ENCODE results near the gene FJX1. TPM values are rescaled to one million over a fixed set of nuclear protein-coding genes. Genes with fewer than 3 reads are reported as not detected.

FJX1 gene
- polyA plus RNA-seq, 3 donors: 0.05 TPM; not detected in 2

DNA sequence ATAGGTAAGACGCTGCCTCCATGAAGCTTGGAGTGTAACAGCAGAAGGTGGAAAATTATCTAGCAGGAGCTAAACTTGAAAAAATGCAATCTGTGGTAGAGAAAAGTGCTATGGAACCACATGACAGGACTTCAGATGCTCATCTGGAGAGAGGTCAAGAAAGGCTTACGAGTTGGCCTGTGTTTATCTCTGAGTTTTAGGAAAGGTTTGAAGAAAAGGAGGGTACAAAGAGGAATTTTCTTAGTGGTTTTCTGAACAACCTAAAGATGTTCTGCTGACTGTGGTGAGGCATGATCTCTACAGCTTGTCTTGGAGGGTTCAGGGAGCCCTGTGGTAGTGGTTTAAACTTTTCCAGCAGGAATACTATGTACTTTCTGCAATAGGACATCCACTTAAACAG is 8.2 kb downstream of the FJX1 start:
- H3K4me3 ChIP-seq (replicated peaks in 1 of 3; ENCODE audit: low read depth in 2 of 3, low read length in 3 of 3): no peak overlapping the region
- Mint-ChIP-seq H3K9me3 (peaks cover 0 to 2% (median 0%) of the 10 kb centered on the region in 7 donors), H3K27ac (no peak overlapping the region), H3K4me1 (no peaks in the 10 kb centered on the region), H3K36me3 (no peaks in the 10 kb centered on the region), H3K4me3 (no peak overlapping the region), H3K27me3 (ENCODE audit: low read depth in 3 of 3) (peaks cover 41 to 58% (median 42%) of the 10 kb centered on the region in 3 donors)
- no peaks in the 10 kb centered on the region for H3K36me3 ChIP-seq (replicated peaks in 1 of 2; ENCODE audit: control insufficient read depth in 1 of 2, insufficient read depth in 2 of 2, low read length in 2 of 2)
- TF ChIP-seq, protein P1, sequence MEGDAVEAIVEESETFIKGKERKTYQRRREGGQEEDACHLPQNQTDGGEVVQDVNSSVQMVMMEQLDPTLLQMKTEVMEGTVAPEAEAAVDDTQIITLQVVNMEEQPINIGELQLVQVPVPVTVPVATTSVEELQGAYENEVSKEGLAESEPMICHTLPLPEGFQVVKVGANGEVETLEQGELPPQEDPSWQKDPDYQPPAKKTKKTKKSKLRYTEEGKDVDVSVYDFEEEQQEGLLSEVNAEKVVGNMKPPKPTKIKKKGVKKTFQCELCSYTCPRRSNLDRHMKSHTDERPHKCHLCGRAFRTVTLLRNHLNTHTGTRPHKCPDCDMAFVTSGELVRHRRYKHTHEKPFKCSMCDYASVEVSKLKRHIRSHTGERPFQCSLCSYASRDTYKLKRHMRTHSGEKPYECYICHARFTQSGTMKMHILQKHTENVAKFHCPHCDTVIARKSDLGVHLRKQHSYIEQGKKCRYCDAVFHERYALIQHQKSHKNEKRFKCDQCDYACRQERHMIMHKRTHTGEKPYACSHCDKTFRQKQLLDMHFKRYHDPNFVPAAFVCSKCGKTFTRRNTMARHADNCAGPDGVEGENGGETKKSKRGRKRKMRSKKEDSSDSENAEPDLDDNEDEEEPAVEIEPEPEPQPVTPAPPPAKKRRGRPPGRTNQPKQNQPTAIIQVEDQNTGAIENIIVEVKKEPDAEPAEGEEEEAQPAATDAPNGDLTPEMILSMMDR (IDR thresholded peaks at IDR 0.05): no peak
- peaks cover 44 to 62% of the 10 kb centered on the region in 2 donors for H3K27me3 ChIP-seq (ENCODE audit: control insufficient read depth in 2 of 2, insufficient read depth in 2 of 2, low read length in 2 of 2)
- H3K9me3 ChIP-seq (replicated peaks in 1 of 2; ENCODE audit: control insufficient read depth in 1 of 2, insufficient read depth in 1 of 2, low read length in 2 of 2): peaks cover 0 to 3% of the 10 kb centered on the region in 2 donors
- DNase-seq: no peak
- H3K79me2 ChIP-seq (ENCODE audit: insufficient read depth, low read length): no peaks in the 10 kb centered on the region
- no peaks in the 10 kb centered on the region for H4K20me1 ChIP-seq (ENCODE audit: insufficient read depth, low read length)
- no peak overlapping the region for H2AFZ ChIP-seq (ENCODE audit: insufficient read depth, low read depth, low read length, poor library complexity, severe bottlenecking)
- no peaks in the 10 kb centered on the region for H3K4me1 ChIP-seq (ENCODE audit: control insufficient read depth in 1 of 2, insufficient read depth in 2 of 2, low read length in 2 of 2)
- 89% methylated on average over 2 of the region's 2 CpGs for WGBS (ENCODE audit: insufficient coverage)
- H3K9ac ChIP-seq (ENCODE audit: insufficient read depth, low read length, poor library complexity, severe bottlenecking): no peak overlapping the region
- intact Hi-C loops (cut with micrococcal nuclease): no loop called here
- H3K4me2 ChIP-seq (replicated peaks; ENCODE audit: extremely low read depth, low read length, poor library complexity, severe bottlenecking): no peak overlapping the region
- H3K27ac ChIP-seq (ENCODE audit: low read depth in 1 of 2, low read length in 2 of 2): no peak overlapping the region

DNA sequence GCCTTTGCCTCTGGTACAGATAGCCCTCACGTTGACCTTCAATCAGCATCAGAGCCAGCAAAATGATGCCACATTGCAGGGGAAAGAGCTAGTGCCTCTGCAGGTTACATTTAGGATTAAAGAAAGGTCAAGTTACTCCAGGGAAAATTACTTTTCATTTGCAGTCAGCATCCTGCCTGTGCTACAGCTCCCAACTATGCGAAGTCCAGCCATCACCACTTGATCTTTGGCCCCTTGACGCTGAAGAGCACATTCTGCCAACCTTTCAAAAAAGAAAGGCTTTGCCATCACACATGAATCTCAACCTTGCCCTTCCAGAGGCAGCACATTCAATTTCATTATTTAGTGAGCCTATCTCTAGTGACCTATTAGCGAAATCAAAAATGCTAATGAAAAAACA is 11.3 kb downstream of the FJX1 start:
- WGBS (ENCODE audit: insufficient coverage): 100% methylated on average over 3 of the region's 4 CpGs
- no peak overlapping the region for H3K4me3 ChIP-seq (replicated peaks in 1 of 3; ENCODE audit: low read depth in 2 of 3, low read length in 3 of 3)
- H4K20me1 ChIP-seq (ENCODE audit: insufficient read depth, low read length): no peaks in the 10 kb centered on the region
- H3K27me3 Mint-ChIP-seq (ENCODE audit: low read depth in 3 of 3): peaks cover 21 to 32% (median 23%) of the 10 kb centered on the region in 3 donors
- H3K9me3 Mint-ChIP-seq: peaks cover 0 to 2% (median 0%) of the 10 kb centered on the region in 7 donors
- H2AFZ ChIP-seq (ENCODE audit: insufficient read depth, low read depth, low read length, poor library complexity, severe bottlenecking): no peak overlapping the region
- TF ChIP-seq, protein P1 (IDR thresholded peaks at IDR 0.05): no peak
- H3K36me3 ChIP-seq (replicated peaks in 1 of 2; ENCODE audit: control insufficient read depth in 1 of 2, insufficient read depth in 2 of 2, low read length in 2 of 2): no peaks in the 10 kb centered on the region
- no peaks in the 10 kb centered on the region for H3K79me2 ChIP-seq (ENCODE audit: insufficient read depth, low read length)
- no peak overlapping the region for H3K4me3 Mint-ChIP-seq
- H3K4me1 Mint-ChIP-seq: no peaks in the 10 kb centered on the region
- no peaks in the 10 kb centered on the region for H3K4me1 ChIP-seq (ENCODE audit: control insufficient read depth in 1 of 2, insufficient read depth in 2 of 2, low read length in 2 of 2)
- DNase-seq: no peak
- intact Hi-C loops (cut with micrococcal nuclease): no loop called here
- no peaks in the 10 kb centered on the region for H3K36me3 Mint-ChIP-seq
- no peak overlapping the region for H3K4me2 ChIP-seq (replicated peaks; ENCODE audit: extremely low read depth, low read length, poor library complexity, severe bottlenecking)
- H3K27ac ChIP-seq (ENCODE audit: low read depth in 1 of 2, low read length in 2 of 2): no peak overlapping the region
- no peaks in the 10 kb centered on the region for H3K9me3 ChIP-seq (replicated peaks in 1 of 2; ENCODE audit: control insufficient read depth in 1 of 2, insufficient read depth in 1 of 2, low read length in 2 of 2)
- no peak overlapping the region for H3K27ac Mint-ChIP-seq
- H3K9ac ChIP-seq (ENCODE audit: insufficient read depth, low read length, poor library complexity, severe bottlenecking): no peak overlapping the region
- H3K27me3 ChIP-seq (ENCODE audit: control insufficient read depth in 2 of 2, insufficient read depth in 2 of 2, low read length in 2 of 2): peaks cover 20 to 37% of the 10 kb centered on the region in 2 donors

Data from CD14-positive monocyte (primary cell).